ENCODE results near the gene GPR4. TPM values are rescaled to one million over a fixed set of nuclear protein-coding genes. Genes with fewer than 3 reads are reported as not detected.
"Not testable (repeated sequence)": the region's sequence is repeated elsewhere in the genome, so short reads cannot be mapped to it uniquely, and the experiment has no call there.

GPR4 gene
- total RNA-seq, 1 donor: not detected

- no peak for TF ChIP-seq CTCF (IDR thresholded peaks at IDR 0.05; ENCODE audit: extremely low read depth, low read depth, low read length)
- peak; percentile 98 for DNase-seq (ENCODE audit: insufficient read length, low spot score, missing footprints)
- H3K27me3 ChIP-seq (ENCODE audit: insufficient read depth, low read length): no peaks in the 10 kb centered on the region
- H3K27ac ChIP-seq (ENCODE audit: low read depth, low read length): peak overlapping the region; percentile 72
- H3K79me2 ChIP-seq (ENCODE audit: insufficient read depth, low read length): no peaks in the 10 kb centered on the region
- no peak overlapping the region for H2AFZ ChIP-seq (ENCODE audit: low read length)
- H3K36me3 ChIP-seq (ENCODE audit: insufficient read depth, low read length): peaks cover 27% of the 10 kb centered on the region
- H4K20me1 ChIP-seq (ENCODE audit: insufficient read depth, low read length): peaks cover 3% of the 10 kb centered on the region
- H3K9me3 ChIP-seq (ENCODE audit: low read depth, low read length): no peaks in the 10 kb centered on the region
- no peak overlapping the region for H3K4me3 ChIP-seq (ENCODE audit: insufficient read depth, low read length)
- peak overlapping the region; percentile 24 for H3K4me2 ChIP-seq (ENCODE audit: insufficient read depth, low read length)
- H3K4me1 ChIP-seq (ENCODE audit: insufficient read depth, low read length): peaks cover 15% of the 10 kb centered on the region
Measured at GRCh38 chr19:45630463-45630862, 28.5 kb upstream of the GPR4 start.

GRCh38 chr19:45629704-45630103 lies 27.7 kb upstream of the GPR4 start:
- H3K36me3 ChIP-seq (ENCODE audit: insufficient read depth, low read length): peaks cover 28% of the 10 kb centered on the region
- H3K4me2 ChIP-seq (ENCODE audit: insufficient read depth, low read length): no peak overlapping the region
- no peak for TF ChIP-seq CTCF (IDR thresholded peaks at IDR 0.05; ENCODE audit: extremely low read depth, low read depth, low read length)
- H3K4me3 ChIP-seq (ENCODE audit: insufficient read depth, low read length): no peak overlapping the region
- H3K27ac ChIP-seq (ENCODE audit: low read depth, low read length): peak overlapping the region; percentile 32
- H2AFZ ChIP-seq (ENCODE audit: low read length): no peak overlapping the region
- H3K27me3 ChIP-seq (ENCODE audit: insufficient read depth, low read length): no peaks in the 10 kb centered on the region
- no peak for DNase-seq (ENCODE audit: insufficient read length, low spot score, missing footprints)
- peaks cover 15% of the 10 kb centered on the region for H3K4me1 ChIP-seq (ENCODE audit: insufficient read depth, low read length)
- no peaks in the 10 kb centered on the region for H3K79me2 ChIP-seq (ENCODE audit: insufficient read depth, low read length)
- peaks cover 3% of the 10 kb centered on the region for H4K20me1 ChIP-seq (ENCODE audit: insufficient read depth, low read length)
- H3K9me3 ChIP-seq (ENCODE audit: low read depth, low read length): no peaks in the 10 kb centered on the region

GRCh38 chr19:45628219-45628618 lies 26.2 kb upstream of the GPR4 start:
- Histone ChIP-seq H3K36me3 (ENCODE audit: insufficient read depth, low read length) (peaks cover 35% of the 10 kb centered on the region), H3K4me1 (ENCODE audit: insufficient read depth, low read length) (peaks cover 15% of the 10 kb centered on the region)
- not testable (repeated sequence) for H2AFZ ChIP-seq (ENCODE audit: low read length); H3K4me2 ChIP-seq (ENCODE audit: insufficient read depth, low read length); H3K9me3 ChIP-seq (ENCODE audit: low read depth, low read length); DNase-seq (ENCODE audit: insufficient read length, low spot score, missing footprints); H4K20me1 ChIP-seq (ENCODE audit: insufficient read depth, low read length); H3K27me3 ChIP-seq (ENCODE audit: insufficient read depth, low read length); H3K27ac ChIP-seq (ENCODE audit: low read depth, low read length); H3K4me3 ChIP-seq (ENCODE audit: insufficient read depth, low read length); H3K79me2 ChIP-seq (ENCODE audit: insufficient read depth, low read length)

GRCh38 chr19:45623984-45624383 lies 22.0 kb upstream of the GPR4 start:
- Histone ChIP-seq H4K20me1 (ENCODE audit: insufficient read depth, low read length) (no peaks in the 10 kb centered on the region), H3K4me1 (ENCODE audit: insufficient read depth, low read length) (no peaks in the 10 kb centered on the region), H3K4me3 (ENCODE audit: insufficient read depth, low read length) (no peak overlapping the region), H3K27ac (ENCODE audit: low read depth, low read length) (no peak overlapping the region), H2AFZ (ENCODE audit: low read length) (no peak overlapping the region), H3K4me2 (ENCODE audit: insufficient read depth, low read length) (no peak overlapping the region), H3K27me3 (ENCODE audit: insufficient read depth, low read length) (no peaks in the 10 kb centered on the region), H3K79me2 (ENCODE audit: insufficient read depth, low read length) (no peaks in the 10 kb centered on the region), H3K36me3 (ENCODE audit: insufficient read depth, low read length) (peaks cover 38% of the 10 kb centered on the region), H3K9me3 (ENCODE audit: low read depth, low read length) (no peaks in the 10 kb centered on the region)
- no peak for TF ChIP-seq CTCF (IDR thresholded peaks at IDR 0.05; ENCODE audit: extremely low read depth, low read depth, low read length)
- DNase-seq (ENCODE audit: insufficient read length, low spot score, missing footprints): no peak

Data from osteoblast (primary cell).